GM12865 (cell line): ENCODE results near the gene LMF1.

Experiments used
- DNase-seq: peaks from one replicate; pipeline ENCODE4 v3.0.0; 2010; ENCODE audit warnings: low read depth
- H3K4me3 ChIP-seq: 2 replicates; pipeline ENCODE4 v1.5.1; 2011; ENCODE audit warnings: mild to moderate bottlenecking, low read depth, low read length, control low read depth
- TF ChIP-seq, protein P1 (sequence below): IDR thresholded peaks from 2 replicates; pipeline ENCODE4 v1.5.1; 2011; ENCODE audit warnings: low read length, control low read depth, low read depth, inconsistent platforms; ENCODE audit not compliant: insufficient read depth; ENCODE audit errors: missing control alignments

Gene LMF1

DNA sequence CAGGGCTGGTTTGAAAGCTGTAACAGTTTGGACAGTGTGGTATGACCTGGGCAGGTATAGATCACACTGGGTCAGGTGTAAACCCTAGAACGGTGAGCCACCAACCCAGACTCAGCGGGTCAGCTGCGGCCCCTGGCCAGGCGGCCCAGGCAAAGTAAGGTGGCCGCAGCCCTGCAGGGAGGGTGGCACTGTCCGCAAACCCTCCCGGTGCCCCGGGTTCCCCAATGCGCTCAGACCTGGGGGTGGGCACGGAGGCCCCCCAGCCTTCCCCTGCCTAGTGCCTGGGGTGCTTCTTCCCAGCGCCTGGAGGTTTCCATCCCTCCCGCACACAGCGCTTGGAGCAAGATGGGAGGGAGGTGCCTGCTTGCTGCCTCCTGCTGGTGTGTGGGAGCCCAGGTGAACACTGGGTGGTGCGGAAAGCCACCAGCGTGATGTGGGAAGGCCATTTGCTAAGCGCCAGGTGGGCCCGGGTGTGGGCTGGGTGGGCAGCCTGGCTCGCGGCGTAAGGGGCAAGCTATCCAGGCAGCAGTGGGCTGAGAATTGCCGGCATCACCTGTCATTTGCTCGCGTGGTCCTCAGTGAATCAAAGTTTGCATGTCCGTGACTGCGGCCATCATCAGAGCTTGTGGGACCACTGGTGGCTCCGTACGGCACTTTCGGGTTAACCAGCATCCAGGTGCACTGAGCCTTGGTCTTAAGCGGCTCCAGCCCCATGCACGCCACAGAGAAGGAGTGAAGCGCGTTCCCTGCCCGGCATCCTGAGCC, 122.9 kb downstream of the LMF1 start:
- TF ChIP-seq, protein P1, sequence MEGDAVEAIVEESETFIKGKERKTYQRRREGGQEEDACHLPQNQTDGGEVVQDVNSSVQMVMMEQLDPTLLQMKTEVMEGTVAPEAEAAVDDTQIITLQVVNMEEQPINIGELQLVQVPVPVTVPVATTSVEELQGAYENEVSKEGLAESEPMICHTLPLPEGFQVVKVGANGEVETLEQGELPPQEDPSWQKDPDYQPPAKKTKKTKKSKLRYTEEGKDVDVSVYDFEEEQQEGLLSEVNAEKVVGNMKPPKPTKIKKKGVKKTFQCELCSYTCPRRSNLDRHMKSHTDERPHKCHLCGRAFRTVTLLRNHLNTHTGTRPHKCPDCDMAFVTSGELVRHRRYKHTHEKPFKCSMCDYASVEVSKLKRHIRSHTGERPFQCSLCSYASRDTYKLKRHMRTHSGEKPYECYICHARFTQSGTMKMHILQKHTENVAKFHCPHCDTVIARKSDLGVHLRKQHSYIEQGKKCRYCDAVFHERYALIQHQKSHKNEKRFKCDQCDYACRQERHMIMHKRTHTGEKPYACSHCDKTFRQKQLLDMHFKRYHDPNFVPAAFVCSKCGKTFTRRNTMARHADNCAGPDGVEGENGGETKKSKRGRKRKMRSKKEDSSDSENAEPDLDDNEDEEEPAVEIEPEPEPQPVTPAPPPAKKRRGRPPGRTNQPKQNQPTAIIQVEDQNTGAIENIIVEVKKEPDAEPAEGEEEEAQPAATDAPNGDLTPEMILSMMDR: no peak
- DNase-seq: no peak
- no peak overlapping the region for H3K4me3 ChIP-seq

DNA sequence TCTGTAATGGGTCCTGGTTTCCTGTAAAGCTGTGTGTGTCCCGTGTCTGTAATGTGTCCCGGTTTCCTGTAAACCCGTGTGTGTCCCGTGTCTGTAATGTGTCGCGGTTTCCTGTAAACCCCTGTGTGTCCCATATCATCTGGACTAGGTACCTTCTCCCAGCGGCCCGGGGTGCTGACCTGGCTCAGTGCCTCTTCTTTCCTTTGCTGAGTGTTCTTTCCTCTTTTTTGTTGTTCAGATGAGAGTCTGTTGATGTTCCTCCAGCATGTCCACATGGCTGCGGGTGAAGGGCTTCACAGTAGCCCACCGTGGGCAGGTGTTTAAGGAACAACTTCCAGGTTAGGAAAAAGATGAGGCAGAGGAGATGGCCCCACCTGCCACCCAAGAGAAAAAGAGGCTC, 123.6 kb downstream of the LMF1 start:
- TF ChIP-seq, protein P1: no peak
- DNase-seq: no peak
- no peak overlapping the region for H3K4me3 ChIP-seq

DNA sequence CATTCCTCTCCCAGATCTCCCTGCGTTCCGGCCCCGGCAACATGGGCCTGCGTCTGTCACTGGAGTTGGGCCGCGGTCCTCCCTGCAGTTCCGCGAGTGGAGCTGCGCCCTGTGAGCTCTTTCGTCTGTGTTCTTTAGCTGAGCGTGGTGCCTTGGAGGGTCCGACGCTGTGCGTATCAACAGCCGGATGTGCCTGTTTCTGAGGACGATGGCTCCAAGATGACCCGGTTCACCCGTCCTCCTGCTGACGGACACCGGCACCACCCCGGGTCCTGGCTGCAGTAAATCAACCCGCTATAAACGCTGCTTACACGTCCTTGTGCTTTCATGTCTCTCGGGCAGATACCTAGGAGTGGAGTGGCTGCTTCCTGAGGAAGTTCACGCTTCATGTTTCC, 125.4 kb downstream of the LMF1 start:
- H3K4me3 ChIP-seq: no peak overlapping the region
- TF ChIP-seq, protein P1: no peak
- DNase-seq: no peak

DNA sequence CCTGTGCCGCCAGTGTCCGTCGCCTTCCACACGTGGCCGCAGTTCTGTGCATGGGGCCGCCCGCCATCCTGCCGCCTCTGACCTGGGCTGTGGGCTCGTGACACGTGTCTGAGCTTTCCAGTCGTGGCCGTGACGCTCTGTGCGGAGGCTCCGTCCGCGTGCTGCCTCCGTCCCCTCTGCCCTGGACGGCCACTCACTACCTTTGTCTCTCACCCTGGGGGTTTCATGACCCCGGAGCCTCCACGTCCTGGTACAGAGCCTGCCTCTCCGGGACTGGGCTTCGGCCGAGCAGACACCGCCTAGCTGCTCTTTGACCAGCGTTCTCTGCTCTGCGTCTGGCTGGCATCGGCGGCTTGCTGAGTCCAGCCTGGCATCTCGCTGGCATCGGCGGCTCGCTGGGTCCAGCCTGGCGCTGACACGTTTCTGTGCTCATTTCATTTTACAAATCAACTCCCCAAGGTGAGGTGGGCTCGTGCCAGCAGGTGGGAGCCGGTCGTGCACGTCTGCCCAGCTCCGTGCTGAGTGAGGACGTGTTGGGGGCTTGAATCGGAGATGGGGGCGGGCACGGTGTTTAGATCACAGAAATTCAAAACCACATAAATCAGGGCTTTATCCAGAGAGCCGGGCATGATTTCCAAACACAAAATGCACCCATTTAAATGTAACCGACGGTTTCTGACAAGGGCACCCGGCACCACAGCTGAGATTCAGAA, 126.0 kb downstream of the LMF1 start:
- TF ChIP-seq, protein P1: no peak
- no peak for DNase-seq
- H3K4me3 ChIP-seq: no peak overlapping the region

DNA sequence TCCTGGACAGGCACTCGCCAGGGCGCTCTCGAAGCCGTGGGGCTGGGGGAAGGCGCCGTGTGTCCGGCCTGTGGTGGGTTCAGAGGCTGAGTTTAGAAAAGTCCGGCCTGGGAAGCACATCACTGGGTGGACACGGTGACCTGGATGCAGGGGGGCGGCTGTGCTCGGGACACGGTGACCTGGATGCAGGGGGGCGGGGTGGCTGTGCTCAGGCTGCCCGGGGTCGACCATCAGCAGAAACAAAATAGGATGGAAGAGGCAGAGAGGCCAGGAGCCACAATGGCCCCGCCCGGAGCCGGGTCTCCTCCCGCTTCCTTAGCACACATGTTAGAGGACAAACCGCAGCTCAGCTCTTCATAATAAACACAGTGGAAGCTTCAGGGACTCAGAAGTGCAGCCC, 127.0 kb downstream of the LMF1 start:
- DNase-seq: no peak
- TF ChIP-seq, protein P1: no peak
- no peak overlapping the region for H3K4me3 ChIP-seq

DNA sequence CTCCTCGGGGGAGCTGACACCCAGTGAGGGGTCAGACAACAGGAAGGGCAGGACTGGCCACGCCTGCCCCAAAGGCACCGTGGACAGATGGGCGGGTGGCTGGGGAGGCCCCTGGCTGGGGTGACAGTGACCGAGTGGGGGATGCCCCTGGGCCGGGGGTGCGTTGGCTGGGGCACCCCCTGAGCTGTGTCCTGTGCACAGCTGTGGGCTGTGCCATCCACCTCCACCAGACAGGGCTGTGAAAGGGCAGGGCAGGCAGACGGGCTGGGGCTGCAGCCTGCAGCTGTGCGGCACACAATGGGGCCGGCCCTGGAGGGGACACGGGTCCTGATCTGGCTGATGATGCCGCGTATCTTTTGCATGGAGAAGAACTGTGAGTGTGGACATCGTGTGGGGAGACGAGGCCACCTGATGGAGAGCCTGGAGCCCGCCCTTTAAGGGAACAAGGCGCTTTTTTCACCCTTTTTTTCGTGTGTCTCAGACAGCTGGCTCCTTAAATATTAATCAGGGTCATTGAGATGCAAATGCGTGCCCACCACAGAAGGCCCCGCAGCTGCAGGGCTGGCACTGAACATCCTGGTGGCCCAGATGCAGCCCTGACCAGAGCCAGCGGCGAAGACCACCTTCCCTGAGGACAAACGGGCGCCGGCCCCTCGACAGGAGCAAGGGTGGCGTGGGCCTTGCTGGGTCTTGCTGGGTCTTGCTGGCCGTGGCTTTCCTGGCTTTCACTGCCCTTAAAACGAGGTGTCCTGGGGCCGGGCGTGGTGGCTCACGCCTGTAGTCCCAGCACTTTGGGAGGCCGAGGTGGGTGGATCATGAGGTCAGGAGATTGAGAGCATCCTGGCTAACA, 127.8 kb downstream of the LMF1 start:
- no peak for DNase-seq
- H3K4me3 ChIP-seq: no peak overlapping the region
- TF ChIP-seq, protein P1: no peak
